SH-SY5Y (cell line): ENCODE measurements around the gene MCUR1.
A peak's percentile ranks its signal among the peaks of the same experiment; 100 is the strongest.

Experiments used
- GATA2 ChIP-seq: IDR thresholded peaks from 2 replicates; pipeline ENCODE4 v1.6.1; 2011; ENCODE audit warnings: mild to moderate bottlenecking, low read depth, low read length
- GATA3 ChIP-seq: IDR thresholded peaks from 2 replicates; pipeline ENCODE4 v1.6.1; 2011; ENCODE audit warnings: low read depth, mild to moderate bottlenecking, low read length, moderate library complexity

DNA sequence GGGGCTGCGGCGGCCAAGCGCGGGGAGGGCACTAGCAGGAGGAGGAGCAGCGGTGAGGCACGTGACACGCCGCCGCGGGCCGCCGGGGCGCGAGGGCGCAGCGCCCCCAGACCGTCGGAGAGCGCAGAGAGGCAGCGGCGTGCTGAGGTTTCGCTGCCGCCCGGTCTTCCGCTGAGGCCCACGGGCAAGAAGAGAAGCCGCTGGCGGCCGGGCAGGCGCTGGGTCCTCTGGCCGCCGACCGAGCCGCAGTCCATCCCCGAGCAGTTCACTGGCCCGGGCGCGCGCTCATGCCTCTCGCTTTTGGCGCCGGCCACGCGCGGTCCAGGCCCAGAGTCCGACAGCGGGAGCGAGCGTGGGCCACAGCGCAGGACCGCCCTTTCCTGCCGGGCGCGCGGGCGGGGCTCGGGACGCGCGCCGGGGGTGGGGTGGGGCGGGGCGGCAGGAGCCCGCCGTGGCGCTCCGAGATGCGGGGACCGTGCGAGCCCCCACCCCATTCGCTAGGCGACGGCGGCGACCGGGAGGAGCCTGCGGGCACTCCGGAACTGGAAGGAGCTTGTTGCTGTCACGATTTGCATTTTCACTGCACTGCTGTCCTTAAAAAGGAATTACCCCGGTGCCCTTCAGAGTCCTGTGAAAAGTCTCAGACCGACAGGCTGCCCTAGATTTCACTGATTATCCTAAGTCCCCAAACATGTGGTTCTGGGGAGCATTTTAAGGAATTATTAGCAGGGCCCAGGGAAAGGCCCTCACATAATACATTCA is at the start of gene MCUR1:
- peak; percentile 41 for TF ChIP-seq GATA2
- TF ChIP-seq GATA3 = no peak
